Prostate gland (tissue), 2 donors: ENCODE data around the gene PCSK4. TPM values are rescaled to one million over a fixed set of nuclear protein-coding genes. Genes with fewer than 3 reads are reported as not detected.

ENCODE experiments used
- DNase-seq: peaks from one replicate; pipeline ENCODE4 v3.0.0-alpha.2; 2019; ENCODE audit warnings: low spot score
- H3K27ac ChIP-seq, 2 donors: fragments of 200-600 bp; sonication (generic); 2 replicates each; pipeline ENCODE4 v1.5.1; 2017 to 2019
- H3K27me3 ChIP-seq: fragments of 200-600 bp; sonication (generic); replicated peaks from 2 replicates; pipeline ENCODE4 v1.5.1; 2019; ENCODE audit not compliant: insufficient read depth
- H3K36me3 ChIP-seq, 2 donors: fragments of 200-600 bp; sonication (generic); 1 replicate in 1 of 2; 2 replicates in 1 of 2; pipeline versions ENCODE4 v1.5.1 to v1.8.1; 2017 to 2019
- H3K4me1 ChIP-seq: fragments of 200-600 bp; sonication (generic); replicated peaks from 2 replicates; pipeline ENCODE4 v1.5.1; 2019
- H3K4me3 ChIP-seq, 2 donors: fragments of 200-600 bp; sonication (generic); 2 replicates each; pipeline ENCODE4 v1.5.1; 2017 to 2019
- H3K9me3 ChIP-seq: fragments of 200-600 bp; sonication (generic); 2 replicates; pipeline ENCODE4 v1.5.1; 2017
- CTCF ChIP-seq, 4 experiments: fragments of 200-600 bp in 2 of 4; fragments of 450-650 bp in 2 of 4; sonication (generic) in 2 of 4; IDR thresholded peaks; 1 replicate in 3 of 4; 2 replicates in 1 of 4; pipeline ENCODE4 v1.5.1; 2016 to 2019; ENCODE audit warnings: antibody characterized with exemption in 4 of 4, mild to moderate bottlenecking in 2 of 4, moderate library complexity in 2 of 4
- POLR2A ChIP-seq: fragments of 450-650 bp; IDR thresholded peaks from one replicate; pipeline ENCODE4 v1.6.1; 2016; ENCODE audit warnings: antibody characterized with exemption, mild to moderate bottlenecking
- POLR2AphosphoS5 ChIP-seq: sonication (generic); formaldehyde crosslinking; IDR thresholded peaks from one replicate; pipeline ENCODE4 v1.6.1; 2017; ENCODE audit warnings: antibody characterized with exemption
- WGBS: methylation state at CpG from one replicate; pipeline ENCODE4 v1.1.5; 2018; 5-methylcytosine and 5-hydroxymethylcytosine counted together
- intact Hi-C: fragments of 100-400 bp; cut with DNase I; formaldehyde crosslinking; loops from one replicate; pipeline ENCODE4 v1.14.2; 2022
- total RNA-seq, 2 donors: library from RNA; depleted of rRNA; stranded (reverse); fragments of >200 nt; gene quantifications; one replicate each; pipeline ENCODE4 v1.1.0, GENCODE V29; 2016

PCSK4 gene
- total RNA-seq, 2 donors from 2014 or later = 8.1 to 22.9 TPM

- peaks cover 22% of the 10 kb centered on the region for H3K4me1 ChIP-seq
- WGBS = 3% methylated on average over 5 of the region's 22 CpGs
These were observed 20.2 kb downstream of the PCSK4 start for GRCh38 chr19:1470055-1470304.

GRCh38 chr19:1469255-1470054 lies 20.7 kb downstream of the PCSK4 start:
- no peak for TF ChIP-seq POLR2A
- no peak for TF ChIP-seq CTCF (IDR thresholded peaks at IDR 0.05)
- Histone ChIP-seq H3K4me1 (peaks cover 22% of the 10 kb centered on the region), H3K4me3 (peak overlapping the region; percentile 4 to 19), H3K27ac (no peak overlapping the region), H3K27me3 (peaks cover 38% of the 10 kb centered on the region), H3K36me3 (no peaks in the 10 kb centered on the region), H3K9me3 (no peaks in the 10 kb centered on the region)
- no peak for DNase-seq
- intact Hi-C loops = no loop called here
- WGBS = 8% methylated on average over 81 of the region's 117 CpGs

More at GRCh38 chr19:1470055-1470304, 20.2 kb downstream of the PCSK4 start:
- H3K27me3 ChIP-seq = peaks cover 38% of the 10 kb centered on the region
- no peaks in the 10 kb centered on the region for H3K36me3 ChIP-seq
- H3K27ac ChIP-seq = no peak overlapping the region
- intact Hi-C loops = no loop called here
- no peak for TF ChIP-seq POLR2A
- no peaks in the 10 kb centered on the region for H3K9me3 ChIP-seq
- peak overlapping the region in 1 of 2 donors; percentile 19 for H3K4me3 ChIP-seq
- DNase-seq = no peak

- Histone ChIP-seq H3K27ac (no peak overlapping the region), H3K4me3 (peak overlapping the region; percentile 4 to 8), H3K4me1 (peaks cover 22% of the 10 kb centered on the region), H3K36me3 (no peaks in the 10 kb centered on the region), H3K27me3 (peaks cover 38% of the 10 kb centered on the region), H3K9me3 (no peaks in the 10 kb centered on the region)
- WGBS = 2% methylated on average over 30 of the region's 47 CpGs
- no peak for TF ChIP-seq POLR2A
- TF ChIP-seq CTCF (IDR thresholded peaks at IDR 0.05) = no peak
- TF ChIP-seq POLR2AphosphoS5 = no peak
- no peak for DNase-seq
- intact Hi-C loops = no loop called here
These were observed 21.3 kb downstream of the PCSK4 start for GRCh38 chr19:1468821-1469254.

- no peak for DNase-seq
- no peak for TF ChIP-seq POLR2A
- TF ChIP-seq CTCF (IDR thresholded peaks at IDR 0.05) = no peak
- no peak for TF ChIP-seq POLR2AphosphoS5
- Histone ChIP-seq H3K4me1 (peaks cover 22% of the 10 kb centered on the region), H3K4me3 (peak overlapping the region in 1 of 2 donors; percentile 8), H3K9me3 (no peaks in the 10 kb centered on the region), H3K36me3 (no peaks in the 10 kb centered on the region), H3K27ac (no peak overlapping the region), H3K27me3 (peaks cover 38% of the 10 kb centered on the region)
- intact Hi-C loops = no loop called here
- WGBS = 14% methylated on average over 41 of the region's 49 CpGs
These were observed 21.8 kb downstream of the PCSK4 start for GRCh38 chr19:1468274-1468820.

- WGBS = 12% methylated on average over 48 of the region's 92 CpGs
- peaks cover 22% of the 10 kb centered on the region for H3K4me1 ChIP-seq
- peaks cover 36% of the 10 kb centered on the region for H3K27me3 ChIP-seq
- TF ChIP-seq CTCF (IDR thresholded peaks at IDR 0.05) = no peak
- intact Hi-C loops = no loop called here
- DNase-seq = no peak
- no peaks in the 10 kb centered on the region for H3K9me3 ChIP-seq
- H3K27ac ChIP-seq = no peak overlapping the region
- H3K4me3 ChIP-seq = no peak overlapping the region
- no peaks in the 10 kb centered on the region for H3K36me3 ChIP-seq
These were observed 22.5 kb downstream of the PCSK4 start for GRCh38 chr19:1467490-1468273.
